GM12874 (cell line): Measurements from ENCODE around the gene GPR183.

Experiments used
- TF ChIP-seq, protein P1 (sequence below): IDR thresholded peaks from 2 replicates; pipeline ENCODE4 v1.5.1; 2011; ENCODE audit warnings: low read depth, mild to moderate bottlenecking, control low read depth, low read length, moderate library complexity; ENCODE audit not compliant: insufficient read depth

The GPR183 gene

DNA sequence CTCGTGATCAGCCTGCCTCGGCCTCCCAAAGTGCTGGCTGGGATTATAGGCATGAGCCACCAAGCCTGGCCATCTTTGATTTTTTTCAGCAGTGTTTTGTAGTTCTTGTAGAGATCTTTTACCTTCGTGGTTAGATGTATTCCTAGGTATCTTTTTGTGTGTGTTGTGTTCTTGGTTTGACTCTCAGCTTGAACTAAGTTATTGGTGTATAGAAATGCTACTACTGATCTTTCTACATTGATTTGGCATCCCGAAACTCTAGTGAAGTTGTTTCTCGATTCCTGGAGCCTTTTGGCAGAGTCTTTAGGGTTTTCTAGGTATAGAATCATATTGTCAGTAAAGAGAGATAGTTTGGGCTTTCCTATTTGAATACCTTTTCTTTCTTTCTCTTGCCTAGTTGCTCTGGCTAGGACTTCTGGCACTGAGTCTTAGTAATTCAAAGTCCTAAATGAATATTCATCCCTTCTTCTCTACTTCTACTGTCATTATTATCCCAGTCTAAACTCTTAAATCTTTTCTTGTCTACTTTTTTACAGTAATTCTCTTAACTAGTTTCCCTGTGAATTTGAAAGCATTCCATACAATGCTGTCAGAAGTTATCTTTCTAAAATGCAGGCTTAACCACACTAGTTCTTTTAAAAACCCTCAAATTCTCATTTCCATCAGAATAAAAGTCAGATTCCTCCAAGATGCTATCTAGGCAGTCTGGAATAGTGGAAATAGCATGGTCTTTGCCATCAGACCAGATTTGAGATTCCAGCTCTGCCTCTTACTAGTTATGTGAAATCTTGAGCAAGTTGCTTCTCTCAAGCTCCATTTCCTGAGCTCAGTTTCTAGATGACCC, 56.0 kb downstream of the GPR183 start:
- TF ChIP-seq, protein P1, sequence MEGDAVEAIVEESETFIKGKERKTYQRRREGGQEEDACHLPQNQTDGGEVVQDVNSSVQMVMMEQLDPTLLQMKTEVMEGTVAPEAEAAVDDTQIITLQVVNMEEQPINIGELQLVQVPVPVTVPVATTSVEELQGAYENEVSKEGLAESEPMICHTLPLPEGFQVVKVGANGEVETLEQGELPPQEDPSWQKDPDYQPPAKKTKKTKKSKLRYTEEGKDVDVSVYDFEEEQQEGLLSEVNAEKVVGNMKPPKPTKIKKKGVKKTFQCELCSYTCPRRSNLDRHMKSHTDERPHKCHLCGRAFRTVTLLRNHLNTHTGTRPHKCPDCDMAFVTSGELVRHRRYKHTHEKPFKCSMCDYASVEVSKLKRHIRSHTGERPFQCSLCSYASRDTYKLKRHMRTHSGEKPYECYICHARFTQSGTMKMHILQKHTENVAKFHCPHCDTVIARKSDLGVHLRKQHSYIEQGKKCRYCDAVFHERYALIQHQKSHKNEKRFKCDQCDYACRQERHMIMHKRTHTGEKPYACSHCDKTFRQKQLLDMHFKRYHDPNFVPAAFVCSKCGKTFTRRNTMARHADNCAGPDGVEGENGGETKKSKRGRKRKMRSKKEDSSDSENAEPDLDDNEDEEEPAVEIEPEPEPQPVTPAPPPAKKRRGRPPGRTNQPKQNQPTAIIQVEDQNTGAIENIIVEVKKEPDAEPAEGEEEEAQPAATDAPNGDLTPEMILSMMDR: no peak

DNA sequence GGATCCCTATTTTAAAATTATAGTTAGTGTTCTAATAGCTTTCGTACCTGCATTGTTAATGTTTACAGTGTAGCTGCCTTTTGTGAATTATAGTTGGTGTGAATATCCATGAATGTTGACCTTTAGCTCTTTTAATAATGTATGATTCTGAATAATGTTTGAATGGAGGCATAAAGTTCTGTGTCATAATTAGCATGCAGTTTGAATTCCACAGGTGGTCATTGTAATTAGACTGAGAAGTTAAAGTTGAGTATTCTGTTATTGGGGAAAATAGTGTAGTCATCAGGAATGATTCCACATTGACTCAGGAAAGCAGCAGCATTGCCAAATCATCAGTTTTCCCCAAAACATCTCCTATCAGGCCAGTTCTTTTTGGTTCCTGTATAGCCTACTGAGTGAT, 61.1 kb downstream of the GPR183 start:
- TF ChIP-seq, protein P1: no peak
